GM13977 (cell line): ENCODE results near the gene ARL15.
"Not testable (repeated sequence)": the region's sequence is repeated elsewhere in the genome, so short reads cannot be mapped to it uniquely, and the experiment has no call there.

Experiments used
- DNase-seq: peaks from one replicate; pipeline ENCODE4 v3.0.0; 2012; ENCODE audit warnings: low spot score
- CTCF ChIP-seq: IDR thresholded peaks from 2 replicates; pipeline ENCODE4 v1.5.1; 2012; ENCODE audit warnings: mild to moderate bottlenecking, control low read depth; ENCODE audit not compliant: insufficient read depth; ENCODE audit errors: extremely low read depth, missing control alignments
- in situ Hi-C: fragments of 300-500 bp; cut with MboI; formaldehyde crosslinking; loops from one replicate; pipeline ENCODE4 v1.12.0; 2022; ENCODE audit warnings: low sequenced_read_pairs, low pct_unique_long_range_greater_than_20kb, mixed read lengths, inconsistent platforms; ENCODE audit not compliant: unreplicated experiment

ARL15 gene

GRCh38 chr5:54310433-54311175 lies at the start of gene ARL15:
Gene ARL15 (minus strand): TSS chr5:54310573.
- no peak for TF ChIP-seq CTCF
- in situ Hi-C loops: no loop called here
- DNase-seq: peak; percentile 97

GRCh38 chr5:54360089-54360488 lies 49.7 kb upstream of the ARL15 start:
- no peak for DNase-seq
- in situ Hi-C loops: no loop called here
- no peak for TF ChIP-seq CTCF

GRCh38 chr5:54357408-54358058 lies 47.2 kb upstream of the ARL15 start:
- no peak for TF ChIP-seq CTCF
- in situ Hi-C loops: no loop called here
- DNase-seq: no peak

- in situ Hi-C loops, DNase-seq: not testable (repeated sequence)
Measured at GRCh38 chr5:54353933-54354564, 43.7 kb upstream of the ARL15 start.

- DNase-seq, in situ Hi-C loops: not testable (repeated sequence)
Measured at GRCh38 chr5:54352580-54352979, 42.2 kb upstream of the ARL15 start.

- DNase-seq: no peak
- in situ Hi-C loops: no loop called here
- no peak for TF ChIP-seq CTCF
Measured at GRCh38 chr5:54347221-54347865, 37.0 kb upstream of the ARL15 start.

GRCh38 chr5:54344653-54345052 lies 34.3 kb upstream of the ARL15 start:
- DNase-seq: no peak
- in situ Hi-C loops: no loop called here
- no peak for TF ChIP-seq CTCF
